HepG2 (cell line): ENCODE results near the gene PLIN4. TPM values are rescaled to one million over a fixed set of nuclear protein-coding genes. Genes with fewer than 3 reads are reported as not detected.
A peak's percentile ranks its signal among the peaks of the same experiment; 100 is the strongest.

Experiments used
- CCDC6 ChIP-seq: sonication (generic); formaldehyde crosslinking; IDR thresholded peaks from 2 replicates; pipeline ENCODE4 v1.8.1; 2022; ENCODE audit warnings: mild to moderate bottlenecking, missing genetic modification reagents, moderate library complexity
- HDAC2 ChIP-seq: sonication (generic); formaldehyde crosslinking; IDR thresholded peaks from 2 replicates; pipeline ENCODE4 v1.4.0; 2020; ENCODE audit warnings: missing genetic modification reagents
- KDM2A ChIP-seq: sonication (generic); formaldehyde crosslinking; IDR thresholded peaks from 2 replicates; pipeline ENCODE4 v1.4.0; 2020; ENCODE audit warnings: low read depth, missing genetic modification reagents, borderline replicate concordance
- NAIF1 ChIP-seq: sonication (generic); formaldehyde crosslinking; IDR thresholded peaks from 2 replicates; pipeline ENCODE4 v1.5.0; 2020; ENCODE audit warnings: mild to moderate bottlenecking, missing genetic modification reagents, borderline replicate concordance
- SMAD9 ChIP-seq: sonication (generic); formaldehyde crosslinking; IDR thresholded peaks from 2 replicates; pipeline ENCODE4 v1.5.1; 2020; ENCODE audit warnings: mild to moderate bottlenecking, missing genetic modification reagents
- ZNF30 ChIP-seq: sonication (generic); formaldehyde crosslinking; IDR thresholded peaks from 2 replicates; pipeline ENCODE4 v1.5.0; 2020; ENCODE audit warnings: mild to moderate bottlenecking, missing genetic modification reagents
- ZNF468 ChIP-seq: sonication (generic); formaldehyde crosslinking; IDR thresholded peaks from 2 replicates; pipeline ENCODE4 v1.8.0; 2022; ENCODE audit warnings: mild to moderate bottlenecking, moderate library complexity, missing genetic modification reagents
- ZNF776 ChIP-seq: sonication (generic); formaldehyde crosslinking; IDR thresholded peaks from 2 replicates; pipeline ENCODE4 v1.4.0; 2020; ENCODE audit warnings: mild to moderate bottlenecking, missing genetic modification reagents
- polyA plus RNA-seq, 8 experiments: library from polyadenylated mRNA; depleted of rRNA in 3 of 8; stranded (reverse) in 7 of 8; unstranded in 1 of 8; fragments of >200 nt; fragmentation: Illumina TruSeq in 4 of 8; extraction: Trizol in 4 of 8; gene quantifications; 2 replicates each; pipeline versions ENCODE4 v1.2.1 to v1.2.3, GENCODE V29; 2011 to 2016; ENCODE audit warnings: low read depth in 4 of 8, missing spikeins in 1 of 8, mixed read lengths in 1 of 8; ENCODE audit not compliant: insufficient read depth in 1 of 8
- total RNA-seq, 5 experiments: library from RNA; depleted of rRNA; stranded (reverse); fragments of >200 nt; fragmentation: Illumina TruSeq; extraction: Trizol; gene quantifications; 2 replicates each; pipeline ENCODE4 v1.2.3, GENCODE V29; 2016; ENCODE audit warnings: low read depth in 1 of 5
- TF ChIP-seq, protein P1 (sequence below): sonication (generic); formaldehyde crosslinking; IDR thresholded peaks from 2 replicates; pipeline ENCODE4 v1.4.0; 2020; ENCODE audit warnings: low read depth, missing genetic modification reagents
- TF ChIP-seq, protein P2 (sequence below): sonication (generic); formaldehyde crosslinking; IDR thresholded peaks from 2 replicates; pipeline ENCODE4 v1.4.0; 2020; ENCODE audit warnings: mild to moderate bottlenecking, missing genetic modification reagents
- TF ChIP-seq, protein P3 (sequence below): sonication (generic); formaldehyde crosslinking; IDR thresholded peaks from 2 replicates; pipeline ENCODE4 v1.4.0; 2020; ENCODE audit warnings: mild to moderate bottlenecking, missing genetic modification reagents, borderline replicate concordance
- TF ChIP-seq, protein P4 (sequence below): sonication (generic); formaldehyde crosslinking; IDR thresholded peaks from 2 replicates; pipeline ENCODE4 v1.4.0; 2020; ENCODE audit warnings: missing genetic modification reagents, mild to moderate bottlenecking, borderline replicate concordance

Gene PLIN4
- total and polyA plus RNA-seq, 2 of the 13 experiments (the other 11 are each of a cell fraction or from before 2014, with no cell fraction given): 1.1 to 1.3 TPM

DNA sequence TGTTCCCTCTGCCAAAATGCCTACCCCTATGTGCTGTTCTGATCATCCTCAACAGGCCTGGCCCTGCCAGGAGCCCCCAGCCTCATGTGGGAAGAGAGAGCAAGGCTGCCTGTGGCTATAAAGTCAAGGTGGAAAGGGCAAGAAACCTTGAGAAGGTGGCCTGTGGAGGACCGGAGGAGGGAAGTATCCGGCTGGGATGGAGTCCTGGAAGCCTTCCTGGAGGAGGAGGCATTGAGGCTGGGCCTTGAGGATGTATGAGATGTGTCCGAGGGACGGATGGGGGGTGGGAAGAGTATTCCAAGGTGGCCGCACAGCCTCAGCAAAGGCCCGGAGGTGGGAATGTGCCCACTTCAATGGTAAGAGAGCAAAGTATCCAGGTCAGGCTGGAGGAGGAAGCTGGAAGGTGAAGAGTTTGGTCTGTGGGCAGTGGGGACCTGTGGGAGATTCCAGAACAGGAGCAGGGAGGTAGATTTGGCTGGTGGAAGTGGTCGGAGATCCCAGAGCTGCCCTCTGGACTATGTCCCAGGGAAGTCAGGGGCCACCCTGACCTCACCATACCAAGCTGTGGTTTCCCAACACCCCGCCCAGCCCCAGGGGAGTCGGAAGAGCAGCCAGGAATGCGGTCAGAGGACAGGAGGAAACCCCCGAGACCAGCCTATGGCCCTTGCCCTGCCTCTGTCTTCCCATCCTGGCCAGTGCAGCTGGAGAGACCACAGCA lies 3.0 kb upstream of the PLIN4 start (continued):
- TF ChIP-seq, protein P1, sequence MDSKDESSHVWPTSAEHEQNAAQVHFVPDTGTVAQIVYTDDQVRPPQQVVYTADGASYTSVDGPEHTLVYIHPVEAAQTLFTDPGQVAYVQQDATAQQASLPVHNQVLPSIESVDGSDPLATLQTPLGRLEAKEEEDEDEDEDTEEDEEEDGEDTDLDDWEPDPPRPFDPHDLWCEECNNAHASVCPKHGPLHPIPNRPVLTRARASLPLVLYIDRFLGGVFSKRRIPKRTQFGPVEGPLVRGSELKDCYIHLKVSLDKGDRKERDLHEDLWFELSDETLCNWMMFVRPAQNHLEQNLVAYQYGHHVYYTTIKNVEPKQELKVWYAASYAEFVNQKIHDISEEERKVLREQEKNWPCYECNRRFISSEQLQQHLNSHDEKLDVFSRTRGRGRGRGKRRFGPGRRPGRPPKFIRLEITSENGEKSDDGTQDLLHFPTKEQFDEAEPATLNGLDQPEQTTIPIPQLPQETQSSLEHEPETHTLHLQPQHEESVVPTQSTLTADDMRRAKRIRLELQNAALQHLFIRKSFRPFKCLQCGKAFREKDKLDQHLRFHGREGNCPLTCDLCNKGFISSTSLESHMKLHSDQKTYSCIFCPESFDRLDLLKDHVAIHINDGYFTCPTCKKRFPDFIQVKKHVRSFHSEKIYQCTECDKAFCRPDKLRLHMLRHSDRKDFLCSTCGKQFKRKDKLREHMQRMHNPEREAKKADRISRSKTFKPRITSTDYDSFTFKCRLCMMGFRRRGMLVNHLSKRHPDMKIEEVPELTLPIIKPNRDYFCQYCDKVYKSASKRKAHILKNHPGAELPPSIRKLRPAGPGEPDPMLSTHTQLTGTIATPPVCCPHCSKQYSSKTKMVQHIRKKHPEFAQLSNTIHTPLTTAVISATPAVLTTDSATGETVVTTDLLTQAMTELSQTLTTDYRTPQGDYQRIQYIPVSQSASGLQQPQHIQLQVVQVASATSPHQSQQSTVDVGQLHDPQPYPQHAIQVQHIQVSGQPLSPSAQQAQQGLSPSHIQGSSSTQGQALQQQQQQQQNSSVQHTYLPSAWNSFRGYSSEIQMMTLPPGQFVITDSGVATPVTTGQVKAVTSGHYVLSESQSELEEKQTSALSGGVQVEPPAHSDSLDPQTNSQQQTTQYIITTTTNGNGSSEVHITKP: 0 out of 2 replicates have a peak, but pooled peaks have one; percentile 32
- TF ChIP-seq ZNF776 (CRISPR knock-in tag): no peak
- TF ChIP-seq, protein P2, sequence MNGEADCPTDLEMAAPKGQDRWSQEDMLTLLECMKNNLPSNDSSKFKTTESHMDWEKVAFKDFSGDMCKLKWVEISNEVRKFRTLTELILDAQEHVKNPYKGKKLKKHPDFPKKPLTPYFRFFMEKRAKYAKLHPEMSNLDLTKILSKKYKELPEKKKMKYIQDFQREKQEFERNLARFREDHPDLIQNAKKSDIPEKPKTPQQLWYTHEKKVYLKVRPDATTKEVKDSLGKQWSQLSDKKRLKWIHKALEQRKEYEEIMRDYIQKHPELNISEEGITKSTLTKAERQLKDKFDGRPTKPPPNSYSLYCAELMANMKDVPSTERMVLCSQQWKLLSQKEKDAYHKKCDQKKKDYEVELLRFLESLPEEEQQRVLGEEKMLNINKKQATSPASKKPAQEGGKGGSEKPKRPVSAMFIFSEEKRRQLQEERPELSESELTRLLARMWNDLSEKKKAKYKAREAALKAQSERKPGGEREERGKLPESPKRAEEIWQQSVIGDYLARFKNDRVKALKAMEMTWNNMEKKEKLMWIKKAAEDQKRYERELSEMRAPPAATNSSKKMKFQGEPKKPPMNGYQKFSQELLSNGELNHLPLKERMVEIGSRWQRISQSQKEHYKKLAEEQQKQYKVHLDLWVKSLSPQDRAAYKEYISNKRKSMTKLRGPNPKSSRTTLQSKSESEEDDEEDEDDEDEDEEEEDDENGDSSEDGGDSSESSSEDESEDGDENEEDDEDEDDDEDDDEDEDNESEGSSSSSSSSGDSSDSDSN: peak; percentile 43; the same call in 1 of the 2 replicates
- no peak for TF ChIP-seq ZNF30 (CRISPR knock-in tag)
- no peak for TF ChIP-seq ZNF468 (CRISPR knock-in tag)
- TF ChIP-seq, protein P3, sequence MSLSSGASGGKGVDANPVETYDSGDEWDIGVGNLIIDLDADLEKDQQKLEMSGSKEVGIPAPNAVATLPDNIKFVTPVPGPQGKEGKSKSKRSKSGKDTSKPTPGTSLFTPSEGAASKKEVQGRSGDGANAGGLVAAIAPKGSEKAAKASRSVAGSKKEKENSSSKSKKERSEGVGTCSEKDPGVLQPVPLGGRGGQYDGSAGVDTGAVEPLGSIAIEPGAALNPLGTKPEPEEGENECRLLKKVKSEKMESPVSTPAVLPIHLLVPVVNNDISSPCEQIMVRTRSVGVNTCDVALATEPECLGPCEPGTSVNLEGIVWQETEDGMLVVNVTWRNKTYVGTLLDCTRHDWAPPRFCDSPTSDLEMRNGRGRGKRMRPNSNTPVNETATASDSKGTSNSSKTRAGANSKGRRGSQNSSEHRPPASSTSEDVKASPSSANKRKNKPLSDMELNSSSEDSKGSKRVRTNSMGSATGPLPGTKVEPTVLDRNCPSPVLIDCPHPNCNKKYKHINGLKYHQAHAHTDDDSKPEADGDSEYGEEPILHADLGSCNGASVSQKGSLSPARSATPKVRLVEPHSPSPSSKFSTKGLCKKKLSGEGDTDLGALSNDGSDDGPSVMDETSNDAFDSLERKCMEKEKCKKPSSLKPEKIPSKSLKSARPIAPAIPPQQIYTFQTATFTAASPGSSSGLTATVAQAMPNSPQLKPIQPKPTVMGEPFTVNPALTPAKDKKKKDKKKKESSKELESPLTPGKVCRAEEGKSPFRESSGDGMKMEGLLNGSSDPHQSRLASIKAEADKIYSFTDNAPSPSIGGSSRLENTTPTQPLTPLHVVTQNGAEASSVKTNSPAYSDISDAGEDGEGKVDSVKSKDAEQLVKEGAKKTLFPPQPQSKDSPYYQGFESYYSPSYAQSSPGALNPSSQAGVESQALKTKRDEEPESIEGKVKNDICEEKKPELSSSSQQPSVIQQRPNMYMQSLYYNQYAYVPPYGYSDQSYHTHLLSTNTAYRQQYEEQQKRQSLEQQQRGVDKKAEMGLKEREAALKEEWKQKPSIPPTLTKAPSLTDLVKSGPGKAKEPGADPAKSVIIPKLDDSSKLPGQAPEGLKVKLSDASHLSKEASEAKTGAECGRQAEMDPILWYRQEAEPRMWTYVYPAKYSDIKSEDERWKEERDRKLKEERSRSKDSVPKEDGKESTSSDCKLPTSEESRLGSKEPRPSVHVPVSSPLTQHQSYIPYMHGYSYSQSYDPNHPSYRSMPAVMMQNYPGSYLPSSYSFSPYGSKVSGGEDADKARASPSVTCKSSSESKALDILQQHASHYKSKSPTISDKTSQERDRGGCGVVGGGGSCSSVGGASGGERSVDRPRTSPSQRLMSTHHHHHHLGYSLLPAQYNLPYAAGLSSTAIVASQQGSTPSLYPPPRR (CRISPR knock-in tag): peak; percentile 59; the same call in 1 of the 2 replicates
- TF ChIP-seq, protein P4, sequence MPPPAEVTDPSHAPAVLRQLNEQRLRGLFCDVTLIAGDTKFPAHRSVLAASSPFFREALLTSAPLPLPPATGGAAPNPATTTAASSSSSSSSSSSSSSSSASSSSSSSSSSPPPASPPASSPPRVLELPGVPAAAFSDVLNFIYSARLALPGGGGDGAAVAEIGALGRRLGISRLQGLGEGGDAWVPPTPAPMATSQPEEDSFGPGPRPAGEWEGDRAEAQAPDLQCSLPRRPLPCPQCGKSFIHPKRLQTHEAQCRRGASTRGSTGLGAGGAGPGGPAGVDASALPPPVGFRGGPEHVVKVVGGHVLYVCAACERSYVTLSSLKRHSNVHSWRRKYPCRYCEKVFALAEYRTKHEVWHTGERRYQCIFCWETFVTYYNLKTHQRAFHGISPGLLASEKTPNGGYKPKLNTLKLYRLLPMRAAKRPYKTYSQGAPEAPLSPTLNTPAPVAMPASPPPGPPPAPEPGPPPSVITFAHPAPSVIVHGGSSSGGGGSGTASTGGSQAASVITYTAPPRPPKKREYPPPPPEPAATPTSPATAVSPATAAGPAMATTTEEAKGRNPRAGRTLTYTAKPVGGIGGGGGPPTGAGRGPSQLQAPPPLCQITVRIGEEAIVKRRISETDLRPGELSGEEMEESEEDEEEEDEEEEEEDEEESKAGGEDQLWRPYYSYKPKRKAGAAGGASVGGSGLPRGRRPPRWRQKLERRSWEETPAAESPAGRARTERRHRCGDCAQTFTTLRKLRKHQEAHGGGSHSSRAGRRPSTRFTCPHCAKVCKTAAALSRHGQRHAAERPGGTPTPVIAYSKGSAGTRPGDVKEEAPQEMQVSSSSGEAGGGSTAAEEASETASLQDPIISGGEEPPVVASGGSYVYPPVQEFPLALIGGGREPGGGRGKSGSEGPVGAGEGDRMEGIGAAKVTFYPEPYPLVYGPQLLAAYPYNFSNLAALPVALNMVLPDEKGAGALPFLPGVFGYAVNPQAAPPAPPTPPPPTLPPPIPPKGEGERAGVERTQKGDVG (CRISPR knock-in tag): no peak
- peak; percentile 71 for TF ChIP-seq HDAC2 (CRISPR knock-in tag)
- TF ChIP-seq CCDC6 (CRISPR knock-in tag): 0 out of 2 replicates have a peak, but pooled peaks have one; percentile 17
- TF ChIP-seq NAIF1 (CRISPR knock-in tag): no peak
- no peak for TF ChIP-seq SMAD9 (CRISPR knock-in tag)
- TF ChIP-seq KDM2A (CRISPR knock-in tag): peak; percentile 26; the same call in 1 of the 2 replicates
